B cell (primary cell): ENCODE results near the gene AP5B1. TPM values are rescaled to one million over a fixed set of nuclear protein-coding genes. Genes with fewer than 3 reads are reported as not detected.

Experiments used
- ATAC-seq: fragments of 200-7000 bp; cut with Tn5 transposase; one replicate; pipeline ENCODE4 v1.10.0; 2021; ENCODE audit warnings: low read depth, mild to moderate bottlenecking, moderate number of reproducible peaks, moderate library complexity
- CTCF ChIA-PET: fragments of 350-600 bp; sonication (Branson Sonifier 250); formaldehyde crosslinking; loops from one replicate; lab custom pipeline; 2021; ENCODE audit warnings: antibody characterized with exemption, inconsistent platforms; lab: Charles Lee
- POLR2A ChIA-PET: fragments of 350-600 bp; sonication (Branson Sonifier 250); formaldehyde crosslinking; loops from one replicate; lab custom pipeline; 2021; ENCODE audit warnings: antibody characterized with exemption; lab: Charles Lee
- DNase-seq: peaks from one replicate; pipeline ENCODE4 v3.0.0; 2013
- H2AFZ ChIP-seq: 2 replicates; pipeline ENCODE4 v1.6.1; 2012; ENCODE audit warnings: mild to moderate bottlenecking, low read depth, low read length; ENCODE audit not compliant: insufficient read depth, poor library complexity, severe bottlenecking
- H3K27ac ChIP-seq, 2 donors: 1 replicate in 1 of 2; 2 replicates in 1 of 2; pipeline ENCODE4 v1.5.1; 2012 to 2013; ENCODE audit warnings: low read length in 2 of 2, mild to moderate bottlenecking in 2 of 2, moderate library complexity in 1 of 2
- H3K27me3 ChIP-seq, 4 experiments: fragments of 200-600 bp in 1 of 4; sonication (generic) in 1 of 4; replicated peaks in 1 of 4; 1 replicate in 2 of 4; 2 replicates in 2 of 4; pipeline versions ENCODE4 v1.6.1 to v1.7.0; 2013 to 2016; ENCODE audit warnings: low read length in 3 of 4, mild to moderate bottlenecking in 2 of 4, mixed read lengths in 1 of 4, moderate library complexity in 1 of 4; ENCODE audit not compliant: insufficient read depth in 4 of 4, control insufficient read depth in 3 of 4; ENCODE audit errors: control extremely low read depth in 1 of 4
- H3K36me3 ChIP-seq, 2 experiments: replicated peaks in 1 of 2; 1 replicate in 1 of 2; 2 replicates in 1 of 2; pipeline versions ENCODE4 v1.6.1 to v1.7.1; 2013; ENCODE audit warnings: low read length in 1 of 2; ENCODE audit not compliant: insufficient read depth in 2 of 2, control insufficient read depth in 1 of 2; ENCODE audit errors: control extremely low read depth in 1 of 2, extremely low read depth in 1 of 2
- H3K4me1 ChIP-seq, 2 donors: fragments of 200-600 bp in 1 of 2; sonication (generic) in 1 of 2; 1 replicate in 1 of 2; 2 replicates in 1 of 2; pipeline versions ENCODE4 v1.5.1 to v1.6.1; 2013 to 2017; ENCODE audit warnings: low read length in 2 of 2; ENCODE audit not compliant: control insufficient read depth in 2 of 2, insufficient read depth in 2 of 2
- H3K4me2 ChIP-seq: replicated peaks from 2 replicates; pipeline ENCODE3; 2012; ENCODE audit warnings: mild to moderate bottlenecking, low read depth, low read length; ENCODE audit not compliant: poor library complexity, severe bottlenecking
- H3K4me3 ChIP-seq, 5 experiments: fragments of 200-600 bp in 1 of 5; sonication (generic) in 1 of 5; 1 replicate in 3 of 5; 2 replicates in 2 of 5; pipeline versions ENCODE4 v1.5.1 to v1.7.0; 2011 to 2016; ENCODE audit warnings: low read length in 4 of 5, mild to moderate bottlenecking in 4 of 5, low read depth in 2 of 5, control low read depth in 1 of 5, moderate library complexity in 1 of 5; ENCODE audit not compliant: insufficient read depth in 1 of 5; ENCODE audit errors: control extremely low read depth in 1 of 5, extremely low read depth in 1 of 5
- H3K79me2 ChIP-seq: fragments of 200-600 bp; sonication (generic); one replicate; pipeline ENCODE4 v1.6.0; 2016; ENCODE audit warnings: low read length; ENCODE audit not compliant: control insufficient read depth, insufficient read depth
- H3K9ac ChIP-seq: fragments of 200-600 bp; sonication (generic); 2 replicates; pipeline ENCODE4 v1.6.1; 2017; ENCODE audit warnings: mild to moderate bottlenecking, low read length, moderate library complexity
- H3K9me3 ChIP-seq, 3 donors: one replicate each; pipeline versions ENCODE4 v1.6.1 to v1.7.1; 2013; ENCODE audit warnings: low read length in 2 of 3; ENCODE audit not compliant: control insufficient read depth in 2 of 3, insufficient read depth in 1 of 3; ENCODE audit errors: control extremely low read depth in 1 of 3
- H4K20me1 ChIP-seq: 2 replicates; pipeline ENCODE4 v1.6.0; 2012; ENCODE audit warnings: mild to moderate bottlenecking, low read length; ENCODE audit not compliant: insufficient read depth, control insufficient read depth, poor library complexity, severe bottlenecking
- H3K27ac Mint-ChIP-seq: one replicate; pipeline ENCODE4 v1.8.0; 2021; ENCODE audit warnings: mixed read lengths
- H3K27me3 Mint-ChIP-seq: one replicate; pipeline ENCODE4 v1.8.0; 2021; ENCODE audit warnings: mixed read lengths
- H3K4me1 Mint-ChIP-seq: one replicate; pipeline ENCODE4 v1.8.0; 2021; ENCODE audit warnings: mixed read lengths
- H3K4me3 Mint-ChIP-seq: one replicate; pipeline ENCODE4 v1.8.0; 2021; ENCODE audit warnings: mixed read lengths
- H3K9me3 Mint-ChIP-seq: one replicate; pipeline ENCODE4 v1.8.0; 2022; ENCODE audit warnings: mixed read lengths; ENCODE audit not compliant: insufficient read depth
- CTCF ChIP-seq: fragments of 200-600 bp; IDR thresholded peaks from one replicate; pipeline ENCODE4 v1.8.0; 2022; ENCODE audit warnings: antibody characterized with exemption, mild to moderate bottlenecking
- EZH2 ChIP-seq: IDR thresholded peaks from 2 replicates; pipeline ENCODE4 v1.6.1; 2012; ENCODE audit warnings: borderline replicate concordance, low read depth, mild to moderate bottlenecking, moderate library complexity, low read length; ENCODE audit not compliant: insufficient read depth, poor library complexity, severe bottlenecking
- WGBS: methylation state at CpG from one replicate; pipeline ENCODE4 v1.1.5; 2013; ENCODE audit warnings: missing lambda C conversion rate; ENCODE audit not compliant: insufficient coverage; 5-methylcytosine and 5-hydroxymethylcytosine counted together
- intact Hi-C: fragments of 100-400 bp; cut with micrococcal nuclease; formaldehyde crosslinking; loops from one replicate; pipeline ENCODE4 v1.10.0; 2022
- polyA plus RNA-seq: library from polyadenylated mRNA; depleted of rRNA; stranded (reverse); fragments of >200 nt; gene quantifications from 2 replicates; pipeline ENCODE4 v1.2.3, GENCODE V29; 2012
- total RNA-seq, 2 donors: library from RNA; stranded (reverse); fragments of 120-200 nt in 1 of 2; gene quantifications; 1 replicate in 1 of 2; 2 replicates in 1 of 2; pipeline versions ENCODE4 v1.2.3 to v1.2.4, GENCODE V29; 2013 to 2022

Gene AP5B1
- total and polyA plus RNA-seq, 2 donors (not counting 1 experiment from before 2014, with no cell fraction given) = 9.6 to 25.2 TPM

DNA sequence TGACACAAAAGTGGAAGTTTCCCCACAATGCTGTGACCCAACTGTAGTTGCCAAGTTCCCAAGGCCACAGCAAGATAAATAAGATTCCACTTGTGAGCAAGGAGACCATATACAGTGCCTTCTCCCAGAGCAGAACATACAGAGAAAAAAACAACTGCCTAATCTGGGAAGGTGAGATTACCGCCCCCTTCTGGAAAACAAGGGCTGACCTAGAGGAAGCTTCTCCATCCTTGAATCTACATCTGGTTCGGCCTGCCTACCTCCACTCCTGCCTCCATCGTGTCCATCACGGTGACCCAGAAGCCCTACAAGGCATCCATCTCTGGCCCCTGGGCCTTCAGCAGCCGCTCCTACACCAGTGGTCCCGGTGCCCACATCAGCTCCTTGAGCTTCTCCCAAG, 54.1 kb downstream of the AP5B1 start:
- Histone ChIP-seq H3K9ac (no peak overlapping the region), H3K36me3 (no peaks in the 10 kb centered on the region), H3K9me3 (no peaks in the 10 kb centered on the region), H3K4me3 (no peak overlapping the region), H3K4me2 (no peak overlapping the region), H3K27ac (no peak overlapping the region), H4K20me1 (no peaks in the 10 kb centered on the region), H3K79me2 (no peaks in the 10 kb centered on the region), H3K27me3 (peaks cover 0 to 5% (median 1%) of the 10 kb centered on the region in 4 experiments), H2AFZ (no peak overlapping the region), H3K4me1 (no peaks in the 10 kb centered on the region)
- WGBS = 58% methylated on average over 6 of the region's 6 CpGs
- no peak overlapping the region for H3K27ac Mint-ChIP-seq
- ChIA-PET POLR2A (no interaction called here), CTCF (interaction anchor here (0.7 to 2.0 kb wide), 4 partner anchors 15 to 101 kb away, joined by 3 to 5 read pairs (median 4); partner anchors contain the start of gene KAT5)
- TF ChIP-seq CTCF (no peak), EZH2 (no peak)
- DNase-seq (no peak), ATAC-seq (no peak)
- peaks cover 10% of the 10 kb centered on the region for H3K27me3 Mint-ChIP-seq
- H3K9me3 Mint-ChIP-seq = no peaks in the 10 kb centered on the region
- intact Hi-C loops = no loop called here
- H3K4me1 Mint-ChIP-seq = no peaks in the 10 kb centered on the region
- H3K4me3 Mint-ChIP-seq = no peak overlapping the region

Other genes with a start within 250 kb of the AP5B1 start
- 69.0 and 69.7 TPM in 2 replicates for gene LTBP3, start 222.6 kb downstream of the AP5B1 start, total RNA-seq
- gene LTBP3, start 222.6 kb downstream of the AP5B1 start, polyA plus RNA-seq = 65.1 and 84.8 TPM in 2 replicates
- 22.1 and 24.0 TPM in 2 replicates for gene ZNRD2, start 210.5 kb downstream of the AP5B1 start, total RNA-seq
- gene ZNRD2, start 210.5 kb downstream of the AP5B1 start, polyA plus RNA-seq = 98.0 and 112 TPM in 2 replicates
- 29.7 and 30.4 TPM in 2 replicates for gene FAM89B, start 208.4 kb downstream of the AP5B1 start, total RNA-seq
- gene FAM89B, start 208.4 kb downstream of the AP5B1 start, polyA plus RNA-seq = 35.1 and 50.2 TPM in 2 replicates
- 202 and 224 TPM in 2 replicates for gene EHBP1L1, start 204.9 kb downstream of the AP5B1 start, total RNA-seq
- 279 and 313 TPM in 2 replicates for gene EHBP1L1, start 204.9 kb downstream of the AP5B1 start, polyA plus RNA-seq
- gene KCNK7, start 185.2 kb downstream of the AP5B1 start, total RNA-seq = 3.5 and 3.9 TPM in 2 replicates
- 2.2 and 5.8 TPM in 2 replicates for gene KCNK7, start 185.2 kb downstream of the AP5B1 start, polyA plus RNA-seq
- 97.2 and 99.7 TPM in 2 replicates for gene MAP3K11, start 166.8 kb downstream of the AP5B1 start, total RNA-seq
- gene MAP3K11, start 166.8 kb downstream of the AP5B1 start, polyA plus RNA-seq = 40.7 and 67.3 TPM in 2 replicates
- 61.4 and 61.5 TPM in 2 replicates for gene PCNX3, start 165.2 kb downstream of the AP5B1 start, total RNA-seq
- gene PCNX3, start 165.2 kb downstream of the AP5B1 start, polyA plus RNA-seq = 56.1 and 62.8 TPM in 2 replicates
- 448 and 461 TPM in 2 replicates for gene SIPA1, start 142.9 kb downstream of the AP5B1 start, total RNA-seq
- gene SIPA1, start 142.9 kb downstream of the AP5B1 start, polyA plus RNA-seq = 308 and 314 TPM in 2 replicates
- gene RELA, start 118.1 kb downstream of the AP5B1 start, total RNA-seq = 154 and 160 TPM in 2 replicates
- 124 and 188 TPM in 2 replicates for gene RELA, start 118.1 kb downstream of the AP5B1 start, polyA plus RNA-seq
- gene KAT5, start 68.7 kb downstream of the AP5B1 start, total RNA-seq = 134 and 142 TPM in 2 replicates
- 84.6 and 131 TPM in 2 replicates for gene KAT5, start 68.7 kb downstream of the AP5B1 start, polyA plus RNA-seq
- 75.3 and 81.6 TPM in 2 replicates for gene RNASEH2C, start 60.2 kb downstream of the AP5B1 start, total RNA-seq
- 71.6 and 95.0 TPM in 2 replicates for gene RNASEH2C, start 60.2 kb downstream of the AP5B1 start, polyA plus RNA-seq
- 0.15 and 0.17 TPM in 2 replicates for gene OVOL1, start 6.1 kb upstream of the AP5B1 start, total RNA-seq
- 0.09 and 0.66 TPM in 2 replicates for gene OVOL1, start 6.1 kb upstream of the AP5B1 start, polyA plus RNA-seq
- 0.34 and 0.57 TPM in 2 replicates for gene SNX32, start 53.0 kb upstream of the AP5B1 start, total RNA-seq
- gene SNX32, start 53.0 kb upstream of the AP5B1 start, polyA plus RNA-seq = 0.89 and 8.8 TPM in 2 replicates
- gene CFL1, start 77.2 kb upstream of the AP5B1 start, total RNA-seq = 439 and 455 TPM in 2 replicates
- gene CFL1, start 77.2 kb upstream of the AP5B1 start, polyA plus RNA-seq = 530 and 990 TPM in 2 replicates
- gene MUS81, start 79.5 kb upstream of the AP5B1 start, total RNA-seq = 71.1 and 74.5 TPM in 2 replicates
- gene MUS81, start 79.5 kb upstream of the AP5B1 start, polyA plus RNA-seq = 134 and 135 TPM in 2 replicates
- 9.5 and 11.7 TPM in 2 replicates for gene EFEMP2, start 91.8 kb upstream of the AP5B1 start, total RNA-seq
- 13.3 and 14.7 TPM in 2 replicates for gene EFEMP2, start 91.8 kb upstream of the AP5B1 start, polyA plus RNA-seq
- 0.84 and 1.3 TPM in 2 replicates for gene CTSW, start 98.9 kb upstream of the AP5B1 start, total RNA-seq
- 4.6 and 5.4 TPM in 2 replicates for gene CTSW, start 98.9 kb upstream of the AP5B1 start, polyA plus RNA-seq
- gene FIBP, start 107.5 kb upstream of the AP5B1 start, total RNA-seq = 59.8 and 63.4 TPM in 2 replicates
- gene FIBP, start 107.5 kb upstream of the AP5B1 start, polyA plus RNA-seq = 94.9 and 128 TPM in 2 replicates
- 16.8 and 18.2 TPM in 2 replicates for gene CCDC85B, start 109.7 kb upstream of the AP5B1 start, total RNA-seq
- 21.8 and 39.5 TPM in 2 replicates for gene CCDC85B, start 109.7 kb upstream of the AP5B1 start, polyA plus RNA-seq
- gene FOSL1, start 119.4 kb upstream of the AP5B1 start, total RNA-seq = not detected in 2 replicates
- gene FOSL1, start 119.4 kb upstream of the AP5B1 start, polyA plus RNA-seq = 2.3 and 4.8 TPM in 2 replicates
- gene C11orf68, start 138.1 kb upstream of the AP5B1 start, total RNA-seq = 50.6 and 57.6 TPM in 2 replicates
- gene C11orf68, start 138.1 kb upstream of the AP5B1 start, polyA plus RNA-seq = 16.6 and 34.9 TPM in 2 replicates
- gene DRAP1, start 138.4 kb upstream of the AP5B1 start, total RNA-seq = 62.9 and 71.7 TPM in 2 replicates
- 83.9 and 90.2 TPM in 2 replicates for gene DRAP1, start 138.4 kb upstream of the AP5B1 start, polyA plus RNA-seq
- not detected in 2 replicates for gene TSGA10IP, start 164.5 kb upstream of the AP5B1 start, total RNA-seq
- not detected in 2 replicates for gene TSGA10IP, start 164.5 kb upstream of the AP5B1 start, polyA plus RNA-seq
- gene SART1, start 180.8 kb upstream of the AP5B1 start, total RNA-seq = 97.4 and 102 TPM in 2 replicates
- gene SART1, start 180.8 kb upstream of the AP5B1 start, polyA plus RNA-seq = 57.1 and 74.5 TPM in 2 replicates
- 61.0 and 65.2 TPM in 2 replicates for gene EIF1AD, start 221.2 kb upstream of the AP5B1 start, total RNA-seq
- gene EIF1AD, start 221.2 kb upstream of the AP5B1 start, polyA plus RNA-seq = 56.9 and 100 TPM in 2 replicates
- 99.3 and 99.5 TPM in 2 replicates for gene BANF1, start 221.5 kb upstream of the AP5B1 start, total RNA-seq
- gene BANF1, start 221.5 kb upstream of the AP5B1 start, polyA plus RNA-seq = 74.3 and 75.7 TPM in 2 replicates
- not detected in 2 replicates for gene CST6, start 231.0 kb upstream of the AP5B1 start, total RNA-seq
- not detected in 2 replicates for gene CST6, start 231.0 kb upstream of the AP5B1 start, polyA plus RNA-seq
- not detected in 2 replicates for gene CATSPER1, start 245.5 kb upstream of the AP5B1 start, total RNA-seq
- not detected in 2 replicates for gene CATSPER1, start 245.5 kb upstream of the AP5B1 start, polyA plus RNA-seq